H1 (cell line): ENCODE results near the gene CACFD1.

Source experiments
- CBX8 ChIP-seq: fragments of 300-800, 300-1000 bp; sonication (generic); IDR thresholded peaks from 2 replicates; pipeline ENCODE4 v1.7.1; 2016; ENCODE audit warnings: low read depth, low read length, borderline replicate concordance
- CTCF ChIP-seq, 3 experiments: IDR thresholded peaks; 1 replicate in 2 of 3; 2 replicates in 1 of 3; pipeline versions ENCODE4 v1.5.1 to v1.6.1; 2011; ENCODE audit warnings: low read length in 3 of 3, mild to moderate bottlenecking in 3 of 3, inconsistent platforms in 2 of 3, low read depth in 1 of 3, moderate library complexity in 1 of 3; ENCODE audit not compliant: insufficient read depth in 1 of 3; ENCODE audit errors: control extremely low read depth in 1 of 3
- MAFK ChIP-seq: IDR thresholded peaks from 2 replicates; pipeline ENCODE4 v1.6.1; 2012; ENCODE audit warnings: low read depth, mild to moderate bottlenecking, improper control_type of control experiment, low read length

GRCh38 chr9:133483611-133484010 lies 23.8 kb downstream of the CACFD1 start:
- TF ChIP-seq CTCF (IDR thresholded peaks at IDR 0.05; ENCODE audit: control extremely low read depth in 1 of 3, insufficient read depth in 1 of 3, low read depth in 1 of 3, low read length in 3 of 3) (no peak), CBX8 (no peak), MAFK (no peak)
